GM18870 (cell line): ENCODE data around the gene GATD1.
"Not testable (repeated sequence)": the region's sequence is repeated elsewhere in the genome, so short reads cannot be mapped to it uniquely, and the experiment has no call there.

Experiments used
- ATAC-seq: cut with Tn5 transposase; IDR thresholded peaks from one replicate; pipeline ENCODE4 v1.9.1; 2021; ENCODE audit warnings: moderate library complexity; ENCODE audit not compliant: unreplicated experiment

The GATD1 gene

DNA sequence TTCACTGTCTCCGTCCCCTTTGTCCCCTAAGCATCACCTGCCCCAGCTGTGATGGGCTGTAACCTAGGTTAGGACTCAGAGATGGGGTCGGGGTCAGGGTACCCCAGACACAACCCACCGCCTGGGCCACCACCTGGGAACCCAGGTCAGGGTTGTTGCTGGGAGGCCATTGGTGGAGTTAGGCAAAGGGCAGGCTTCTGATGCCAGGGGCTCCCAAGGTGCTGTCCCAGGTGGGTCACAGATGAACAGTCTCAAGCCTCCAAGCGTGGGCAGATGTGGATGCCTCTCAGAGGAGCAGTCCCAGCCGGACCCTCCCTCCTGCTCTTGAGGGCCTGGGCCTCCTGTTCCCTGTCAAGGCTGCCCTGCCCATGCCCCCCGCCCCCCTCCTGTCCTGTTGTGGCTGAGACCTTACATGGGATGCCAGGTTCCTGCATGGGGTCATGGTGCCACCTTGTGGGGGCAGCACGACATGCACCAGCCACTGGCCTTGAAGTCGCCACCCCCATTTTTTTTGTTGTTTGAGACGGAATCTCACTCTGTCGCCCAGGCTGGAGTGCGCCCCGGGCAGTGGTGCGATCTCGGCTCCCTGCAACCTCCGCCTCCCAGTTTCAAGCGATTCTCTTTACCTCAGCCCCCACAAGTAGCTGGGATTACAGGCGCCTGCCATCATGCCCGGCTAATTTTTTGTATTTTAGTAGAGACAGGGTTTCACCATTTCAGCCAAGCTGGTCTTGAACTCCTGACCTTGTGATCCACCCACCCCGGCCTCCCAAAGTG lies 12.1 kb downstream of the GATD1 start:
- ATAC-seq, result no peak

GRCh38 chr11:764322-765024 lies 12.8 kb downstream of the GATD1 start:
- no peak for ATAC-seq

DNA sequence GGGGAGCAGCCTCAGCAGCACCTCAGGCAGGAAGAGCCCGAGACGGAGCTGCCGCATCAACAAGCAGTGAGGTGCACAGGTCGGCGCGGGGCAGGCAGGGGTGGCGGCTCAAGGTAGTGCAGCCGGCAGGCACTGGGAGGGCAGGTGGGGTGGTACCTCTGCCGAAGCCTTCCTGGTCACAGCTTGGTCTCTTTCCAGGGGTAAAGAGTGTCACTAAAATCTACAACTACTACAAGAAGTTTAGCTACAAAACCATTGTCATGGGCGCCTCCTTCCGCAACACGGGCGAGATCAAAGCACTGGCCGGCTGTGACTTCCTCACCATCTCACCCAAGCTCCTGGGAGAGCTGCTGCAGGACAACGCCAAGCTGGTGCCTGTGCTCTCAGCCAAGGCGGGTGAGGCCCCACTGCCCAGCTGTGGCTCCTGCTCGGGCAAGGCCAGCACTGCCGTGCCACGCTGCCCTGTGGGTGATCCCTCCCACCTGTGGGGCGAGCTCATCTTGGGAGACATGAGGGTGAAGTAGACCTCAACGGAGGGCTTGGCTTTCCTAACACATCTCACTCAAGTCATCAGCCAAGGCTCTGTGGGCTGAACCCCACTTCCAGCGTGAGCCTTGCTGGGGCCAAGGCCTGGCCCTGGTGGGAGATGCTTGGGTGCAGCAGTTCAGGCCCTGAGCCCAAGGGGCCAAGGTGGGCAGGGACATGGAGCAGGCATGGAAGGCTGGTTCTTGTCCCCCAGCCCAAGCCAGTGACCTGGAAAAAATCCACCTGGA lies 13.6 kb downstream of the GATD1 start:
- no peak for ATAC-seq

GRCh38 chr11:763073-763463 lies 14.2 kb downstream of the GATD1 start:
- no peak for ATAC-seq

GRCh38 chr11:762421-763072 lies 14.7 kb downstream of the GATD1 start:
- no peak for ATAC-seq

- ATAC-seq, result no peak
Measured at GRCh38 chr11:761526-762108, 15.7 kb downstream of the GATD1 start.

DNA sequence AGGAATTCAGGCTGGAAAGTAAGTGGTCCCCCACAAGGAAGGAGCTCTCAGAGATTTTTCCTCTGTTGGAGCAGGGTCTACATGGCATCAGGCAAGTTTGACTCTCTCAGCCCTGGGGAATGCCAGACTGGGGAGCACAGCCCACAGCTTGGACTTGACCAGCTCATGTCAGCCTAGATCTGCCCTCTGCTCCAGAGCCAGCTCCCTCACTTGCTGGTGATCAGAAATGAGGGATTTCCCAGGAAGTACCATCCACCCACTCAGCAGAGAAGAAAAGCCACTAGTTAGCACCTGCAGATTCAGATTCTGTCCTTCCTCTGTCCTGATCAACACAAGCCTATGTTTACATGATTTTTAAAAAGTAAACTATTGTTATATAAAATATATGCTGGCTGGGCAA lies 17.1 kb downstream of the GATD1 start:
- ATAC-seq, result no peak

DNA sequence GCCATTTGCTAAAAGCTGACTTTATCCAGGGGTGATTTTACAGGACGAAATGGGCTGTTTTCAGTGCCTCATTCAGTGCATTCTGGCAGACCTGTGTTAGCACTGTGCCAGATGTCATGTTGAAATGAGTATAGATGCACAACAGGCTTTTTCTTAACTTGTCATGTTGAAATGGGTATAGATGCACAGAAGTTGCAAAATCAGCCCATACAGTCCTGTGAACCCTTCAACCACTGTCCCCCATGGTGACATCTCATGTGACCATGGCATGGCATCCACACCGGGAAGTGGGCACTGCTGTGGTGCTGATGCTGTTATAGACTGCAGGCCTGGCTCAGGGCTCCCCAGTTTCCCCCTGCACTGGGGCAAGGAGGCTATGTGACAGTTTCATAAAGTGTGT lies 27.6 kb downstream of the GATD1 start:
- no peak for ATAC-seq

GRCh38 chr11:748007-748359 lies 29.3 kb downstream of the GATD1 start:
- no peak for ATAC-seq

DNA sequence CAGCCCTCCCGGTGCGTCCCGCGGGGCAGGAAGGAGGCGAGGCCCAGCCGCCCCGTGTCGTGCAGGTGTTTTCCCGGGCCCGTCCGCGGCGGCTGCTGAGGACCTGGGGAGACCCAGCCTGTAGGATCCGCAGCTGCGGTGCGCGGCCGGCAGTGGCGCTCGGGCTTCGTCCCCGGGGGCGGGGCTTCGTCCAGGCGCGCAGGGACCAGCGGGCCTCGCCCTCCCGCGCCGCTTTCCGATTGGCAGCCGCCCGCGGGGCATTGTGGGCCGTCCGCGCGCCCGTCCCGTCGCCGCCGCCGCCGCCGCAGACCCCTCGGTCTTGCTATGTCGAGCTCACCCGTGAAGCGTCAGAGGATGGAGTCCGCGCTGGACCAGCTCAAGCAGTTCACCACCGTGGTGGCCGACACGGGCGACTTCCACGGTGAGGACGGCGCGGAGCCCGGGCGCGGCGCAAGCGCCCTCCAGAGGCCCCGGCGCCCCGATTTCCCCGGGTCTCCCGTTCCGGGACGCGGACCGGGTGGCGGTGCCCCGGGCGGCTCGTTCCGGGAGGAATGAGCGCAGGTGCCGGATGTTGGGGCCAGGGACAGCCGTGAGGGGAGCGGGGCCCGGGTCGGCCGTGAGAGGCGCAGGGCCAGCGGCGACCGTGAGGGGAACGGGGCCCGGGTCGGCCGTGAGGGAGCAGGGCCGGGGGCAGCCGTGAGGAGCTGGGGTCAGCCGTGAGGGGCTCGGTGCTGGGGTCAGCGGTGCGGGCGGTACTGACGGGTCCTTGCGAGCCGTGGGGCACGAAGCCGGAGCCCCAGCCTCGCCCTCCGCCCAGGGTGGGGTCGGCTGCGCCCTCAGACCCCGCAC lies 29.9 kb downstream of the GATD1 start, which contains the start of gene TALDO1:
Gene TALDO1 (plus strand): TSS at position 307 of the 849 bp plus-strand sequence. CDS start 18 bp downstream, at position 325.
- ATAC-seq, result peak; percentile 74

- ATAC-seq, result peak; percentile 40
Measured at GRCh38 chr11:746289-747157, 30.8 kb downstream of the GATD1 start.

- ATAC-seq, result no peak
Measured at GRCh38 chr11:745428-745827, 31.9 kb downstream of the GATD1 start.

DNA sequence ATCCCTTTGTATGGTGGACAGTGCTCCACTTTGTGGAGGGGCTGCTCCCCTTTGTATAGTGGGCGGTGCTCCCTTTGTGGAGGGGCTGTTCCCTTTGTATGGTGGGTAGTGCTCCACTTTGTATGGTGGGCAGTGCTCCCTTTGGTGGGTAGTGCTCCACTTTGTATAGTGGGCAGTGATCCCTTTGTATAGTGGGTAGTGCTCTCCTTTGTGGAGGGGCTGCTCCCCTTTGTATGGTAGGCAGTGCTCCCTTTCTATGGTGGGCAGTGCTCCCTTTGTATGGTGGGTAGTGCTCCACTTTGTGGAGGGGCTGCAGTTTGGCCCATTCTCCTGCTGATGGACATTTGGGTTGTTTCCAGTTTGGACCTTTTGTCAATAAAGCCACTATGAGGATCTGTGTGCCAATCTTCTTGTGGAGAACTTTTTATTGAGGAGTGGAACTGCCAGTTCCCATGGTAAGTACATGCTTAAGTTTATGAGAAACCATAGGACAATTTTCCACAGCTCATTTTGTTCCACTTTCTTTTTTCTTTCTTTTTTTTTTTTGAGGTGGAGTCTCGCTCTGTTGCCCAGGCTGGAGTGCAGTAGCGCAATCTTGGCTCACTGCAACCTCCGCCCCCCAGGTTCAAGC lies 34.6 kb downstream of the GATD1 start:
- no peak for ATAC-seq

GRCh38 chr11:742156-742546 lies 35.1 kb downstream of the GATD1 start:
- no peak for ATAC-seq

GRCh38 chr11:737899-738298 lies 39.4 kb downstream of the GATD1 start:
- ATAC-seq, result not testable (repeated sequence)

GRCh38 chr11:737366-737765 lies 39.9 kb downstream of the GATD1 start:
- ATAC-seq, result no peak

DNA sequence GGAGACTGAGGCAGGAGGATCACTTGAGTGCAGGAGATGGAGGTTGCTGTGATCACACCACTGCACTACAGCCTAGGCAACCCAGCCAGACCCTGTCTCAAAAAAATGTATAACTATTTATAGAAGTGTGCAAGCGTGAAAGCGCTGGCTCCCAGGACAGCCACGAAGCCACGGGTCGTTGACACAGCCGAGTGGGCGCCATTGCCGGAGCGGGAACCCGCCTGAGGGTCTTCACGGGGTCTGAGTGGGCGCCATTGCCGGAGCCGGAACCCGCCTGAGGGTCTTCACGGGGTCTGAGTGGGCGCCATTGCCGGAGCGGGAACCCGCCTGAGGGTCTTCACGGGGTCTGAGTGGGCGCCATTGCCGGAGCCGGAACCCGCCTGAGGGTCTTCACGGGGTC lies 42.7 kb downstream of the GATD1 start:
- ATAC-seq, result not testable (repeated sequence)

- no peak for ATAC-seq
Measured at GRCh38 chr11:733072-733471, 44.2 kb downstream of the GATD1 start.
